HepG2 (cell line): ENCODE data around the gene PPM1H. TPM values are rescaled to one million over a fixed set of nuclear protein-coding genes. Genes with fewer than 3 reads are reported as not detected.

Experiments
- ATAC-seq: fragments of 200-7000 bp; cut with Tn5 transposase; 3 replicates; pipeline ENCODE4 v1.9.1; 2020; ENCODE audit warnings: mild to moderate bottlenecking, moderate library complexity
- BruUV-seq: library from RNA; stranded (reverse); fragments of 400-500 nt; replicated peaks from 2 replicates; lab custom pipeline; 2021; lab: Mats Ljungman, UMichigan
- CTCF ChIA-PET: fragments of 300-600 bp; formaldehyde crosslinking; extraction: SDS; loops from one replicate; lab custom pipeline; 2021; ENCODE audit warnings: low total read pairs, inconsistent platforms, low intra/inter-chr PET ratio; lab: Yijun Ruan, JAX
- POLR2A ChIA-PET: fragments of 350-600 bp; sonication (Branson Sonifier 250); formaldehyde crosslinking; loops from one replicate; lab custom pipeline; 2020; ENCODE audit warnings: antibody characterized with exemption, inconsistent platforms; lab: Yijun Ruan, JAX
- DNase-seq: peaks from one replicate; pipeline ENCODE4 v3.0.0-alpha.2; 2015; ENCODE audit warnings: low spot score
- FAIRE-seq: peaks from 3 replicates; lab custom pipeline; 2011; peaks lifted over from hg19 to GRCh38; lab: Jason Lieb, UNC
- H2AFZ ChIP-seq: one replicate; pipeline ENCODE4 v1.6.1; 2011; ENCODE audit warnings: low read length, inconsistent platforms
- H3K27ac ChIP-seq: fragments of 300-600 bp; 3 replicates; pipeline ENCODE4 v1.8.0; 2011; ENCODE audit warnings: mixed run types, mild to moderate bottlenecking, mixed read lengths, low read length, inconsistent platforms; ENCODE audit not compliant: insufficient read depth; ENCODE audit errors: extremely low read length
- H3K27me3 ChIP-seq, 2 experiments: fragments of 200-600 bp in 1 of 2; 2 replicates in 1 of 2; 3 replicates in 1 of 2; pipeline versions ENCODE4 v1.6.0 to v1.8.0; 2011; ENCODE audit warnings: low read length in 2 of 2, mild to moderate bottlenecking in 2 of 2, moderate library complexity in 2 of 2, inconsistent platforms in 1 of 2; ENCODE audit not compliant: insufficient read depth in 2 of 2, control insufficient read depth in 1 of 2
- H3K36me3 ChIP-seq, 2 experiments: fragments of 200-600 bp in 1 of 2; replicated peaks in 1 of 2; 2 replicates in 1 of 2; 3 replicates in 1 of 2; pipeline versions ENCODE4 v1.5.1 to v1.8.0; 2011; ENCODE audit warnings: low read length in 2 of 2, inconsistent platforms in 1 of 2; ENCODE audit not compliant: insufficient read depth in 2 of 2, control insufficient read depth in 1 of 2
- H3K4me1 ChIP-seq: 2 replicates; pipeline ENCODE4 v1.5.1; 2012; ENCODE audit warnings: low read length, inconsistent platforms; ENCODE audit not compliant: insufficient read depth
- H3K4me2 ChIP-seq: 2 replicates; pipeline ENCODE4 v1.6.0; 2011; ENCODE audit warnings: low read depth, low read length, inconsistent platforms
- H3K4me3 ChIP-seq, 3 experiments: fragments of 200-600 bp in 1 of 3; sonication (generic), shearing (Covaris generic) in 1 of 3; replicated peaks in 1 of 3; 2 replicates each; pipeline ENCODE4 v1.5.1; 2011 to 2016; ENCODE audit warnings: low read length in 3 of 3, inconsistent platforms in 2 of 3, low read depth in 2 of 3, mild to moderate bottlenecking in 2 of 3, control low read depth in 1 of 3, mixed read lengths in 1 of 3; ENCODE audit not compliant: insufficient read depth in 1 of 3
- H3K79me2 ChIP-seq: one replicate; pipeline ENCODE4 v1.6.1; 2011; ENCODE audit warnings: low read length, inconsistent platforms; ENCODE audit not compliant: insufficient read depth
- H3K9ac ChIP-seq: 2 replicates; pipeline ENCODE4 v1.6.0; 2011; ENCODE audit warnings: mild to moderate bottlenecking, low read depth, low read length, inconsistent platforms; ENCODE audit not compliant: insufficient read depth
- H3K9me3 ChIP-seq: 2 replicates; pipeline ENCODE4 v1.5.1; 2012; ENCODE audit warnings: mild to moderate bottlenecking, low read length
- H4K20me1 ChIP-seq: 2 replicates; pipeline ENCODE4 v1.6.0; 2011; ENCODE audit warnings: inconsistent platforms, mild to moderate bottlenecking, low read length, moderate library complexity; ENCODE audit not compliant: insufficient read depth
- AHR ChIP-seq: IDR thresholded peaks from 2 replicates; pipeline ENCODE4 v1.6.1; 2018; ENCODE audit warnings: missing genetic modification reagents, missing compliant biosample characterization
- CENPT ChIP-seq: sonication (generic); formaldehyde crosslinking; IDR thresholded peaks from 2 replicates; pipeline ENCODE4 v1.8.0; 2022; ENCODE audit warnings: low read depth, mild to moderate bottlenecking, moderate library complexity, missing genetic modification reagents
- HMGA1 ChIP-seq: sonication (generic); formaldehyde crosslinking; conservative IDR thresholded peaks from 2 replicates; pipeline ENCODE4 v1.4.0; 2020; ENCODE audit warnings: missing genetic modification reagents
- RAD51 ChIP-seq: fragments of 450-650 bp; IDR thresholded peaks from 2 replicates; pipeline ENCODE4 v1.6.1; 2016; ENCODE audit warnings: borderline replicate concordance
- SIN3A ChIP-seq: IDR thresholded peaks from 2 replicates; pipeline ENCODE4 v1.6.1; 2011; ENCODE audit warnings: low read depth, mild to moderate bottlenecking, control low read depth, low read length, borderline replicate concordance
- SIX1 ChIP-seq: sonication (generic); formaldehyde crosslinking; IDR thresholded peaks from 2 replicates; pipeline ENCODE4 v1.4.0; 2020; ENCODE audit warnings: missing genetic modification reagents, borderline replicate concordance
- SP140L ChIP-seq: sonication (generic); formaldehyde crosslinking; IDR thresholded peaks from 2 replicates; pipeline ENCODE4 v1.4.0; 2020; ENCODE audit warnings: missing genetic modification reagents, borderline replicate concordance
- ZEB1 ChIP-seq: IDR thresholded peaks from 2 replicates; pipeline ENCODE4 v1.6.1; 2012; ENCODE audit warnings: mild to moderate bottlenecking, low read depth, inconsistent platforms; ENCODE audit not compliant: insufficient replicate concordance
- ZFP36 ChIP-seq: fragments of 150-350 bp; IDR thresholded peaks from 2 replicates; pipeline ENCODE4 v1.6.1; 2018; ENCODE audit warnings: borderline replicate concordance, low read length, low read depth; ENCODE audit not compliant: partially characterized antibody
- ZNF3 ChIP-seq: IDR thresholded peaks from 2 replicates; pipeline ENCODE4 v1.7.0; 2017; ENCODE audit warnings: inconsistent platforms
- ZNF468 ChIP-seq: sonication (generic); formaldehyde crosslinking; IDR thresholded peaks from 2 replicates; pipeline ENCODE4 v1.8.0; 2022; ENCODE audit warnings: mild to moderate bottlenecking, moderate library complexity, missing genetic modification reagents
- ZNF788 ChIP-seq: sonication (generic); formaldehyde crosslinking; IDR thresholded peaks from 2 replicates; pipeline ENCODE4 v1.5.0; 2020; ENCODE audit warnings: mild to moderate bottlenecking, missing genetic modification reagents, borderline replicate concordance
- WGBS: methylation state at CpG from one replicate; pipeline ENCODE4 v1.1.6; 2017; ENCODE audit warnings: low lambda C conversion rate; 5-methylcytosine and 5-hydroxymethylcytosine counted together
- in situ Hi-C: cut with HindIII; loops from 2 replicates; pipeline ENCODE4 v1.10.0; 2017; ENCODE audit warnings: low pct_unique_long_range_greater_than_20kb; ENCODE audit not compliant: extremely low pct_ligation_motif_present
- intact Hi-C: fragments of 100-400 bp; cut with micrococcal nuclease; formaldehyde crosslinking; loops from one replicate; pipeline ENCODE4 v1.10.0; 2022; ENCODE audit not compliant: unreplicated experiment
- polyA plus RNA-seq, 8 experiments: library from polyadenylated mRNA; depleted of rRNA in 3 of 8; stranded (reverse) in 7 of 8; unstranded in 1 of 8; fragments of >200 nt; fragmentation: Illumina TruSeq in 4 of 8; extraction: Trizol in 4 of 8; gene quantifications; 2 replicates each; pipeline versions ENCODE4 v1.2.1 to v1.2.3, GENCODE V29; 2011 to 2016; ENCODE audit warnings: low read depth in 4 of 8, missing spikeins in 1 of 8, mixed read lengths in 1 of 8; ENCODE audit not compliant: insufficient read depth in 1 of 8
- total RNA-seq, 5 experiments: library from RNA; depleted of rRNA; stranded (reverse); fragments of >200 nt; fragmentation: Illumina TruSeq; extraction: Trizol; gene quantifications; 2 replicates each; pipeline ENCODE4 v1.2.3, GENCODE V29; 2016; ENCODE audit warnings: low read depth in 1 of 5
- TF ChIP-seq, protein P1 (sequence below), 2 experiments: sonication (generic) in 1 of 2; formaldehyde crosslinking in 1 of 2; IDR thresholded peaks; 2 replicates each; pipeline versions ENCODE4 v1.4.0 to v1.6.1; 2018 to 2020; ENCODE audit warnings: missing genetic modification reagents in 2 of 2, borderline replicate concordance in 1 of 2, low read depth in 1 of 2, mild to moderate bottlenecking in 1 of 2, missing biosample characterization in 1 of 2
- TF ChIP-seq, protein P2 (sequence below): sonication (generic); formaldehyde crosslinking; IDR thresholded peaks from 2 replicates; pipeline ENCODE4 v1.4.0; 2020; ENCODE audit warnings: mild to moderate bottlenecking, missing genetic modification reagents, borderline replicate concordance
- TF ChIP-seq, protein P3 (sequence below): sonication (generic); IDR thresholded peaks from 2 replicates; pipeline ENCODE4 v1.6.1; 2016; ENCODE audit warnings: low read depth, borderline replicate concordance
- TF ChIP-seq, protein P4 (sequence below): sonication (generic); formaldehyde crosslinking; conservative IDR thresholded peaks from 2 replicates; pipeline ENCODE4 v1.4.0; 2020; ENCODE audit warnings: missing genetic modification reagents

The PPM1H gene
- total and polyA plus RNA-seq, 2 of the 13 experiments (the other 11 are each of a cell fraction or from before 2014, with no cell fraction given) = 29.1 to 38.1 TPM

DNA sequence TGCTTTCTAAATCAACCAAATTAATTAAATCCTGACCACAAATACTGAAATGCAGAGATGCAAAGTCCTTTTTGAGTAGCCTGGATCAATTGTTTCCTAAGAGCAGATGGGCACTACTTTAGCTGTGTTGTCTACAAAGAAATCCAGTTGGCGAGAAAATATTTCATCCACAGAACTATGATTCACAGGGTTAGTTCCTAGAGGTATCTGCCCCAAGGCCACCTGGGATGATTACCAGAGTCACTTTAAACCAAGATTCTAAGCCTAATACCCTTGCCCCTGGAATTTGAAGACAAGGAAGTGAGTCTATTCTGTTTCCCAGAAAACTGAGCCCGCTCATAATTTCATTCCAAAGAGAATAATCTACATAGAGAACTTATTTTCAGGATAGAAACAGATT, 198.4 kb downstream of the PPM1H start:
- BruUV-seq = no TSS peak
- DNase-seq = no peak
- Histone ChIP-seq H3K27ac (no peak overlapping the region), H2AFZ (no peak overlapping the region), H3K27me3 (no peaks in the 10 kb centered on the region), H3K4me1 (no peaks in the 10 kb centered on the region), H4K20me1 (peaks cover 3% of the 10 kb centered on the region; the same call in 1 of the 2 replicates), H3K4me3 (no peak overlapping the region), H3K4me2 (no peak overlapping the region), H3K9ac (no peak overlapping the region), H3K36me3 (peaks cover 15 to 54% of the 10 kb centered on the region in 2 experiments), H3K9me3 (no peaks in the 10 kb centered on the region), H3K79me2 (no peaks in the 10 kb centered on the region)
- intact Hi-C loops = no loop called here
- ChIA-PET POLR2A (no interaction called here), CTCF (no interaction called here)
- no peak for FAIRE-seq
- in situ Hi-C loops = no loop called here
- ATAC-seq = no peak
- TF ChIP-seq, protein P1, sequence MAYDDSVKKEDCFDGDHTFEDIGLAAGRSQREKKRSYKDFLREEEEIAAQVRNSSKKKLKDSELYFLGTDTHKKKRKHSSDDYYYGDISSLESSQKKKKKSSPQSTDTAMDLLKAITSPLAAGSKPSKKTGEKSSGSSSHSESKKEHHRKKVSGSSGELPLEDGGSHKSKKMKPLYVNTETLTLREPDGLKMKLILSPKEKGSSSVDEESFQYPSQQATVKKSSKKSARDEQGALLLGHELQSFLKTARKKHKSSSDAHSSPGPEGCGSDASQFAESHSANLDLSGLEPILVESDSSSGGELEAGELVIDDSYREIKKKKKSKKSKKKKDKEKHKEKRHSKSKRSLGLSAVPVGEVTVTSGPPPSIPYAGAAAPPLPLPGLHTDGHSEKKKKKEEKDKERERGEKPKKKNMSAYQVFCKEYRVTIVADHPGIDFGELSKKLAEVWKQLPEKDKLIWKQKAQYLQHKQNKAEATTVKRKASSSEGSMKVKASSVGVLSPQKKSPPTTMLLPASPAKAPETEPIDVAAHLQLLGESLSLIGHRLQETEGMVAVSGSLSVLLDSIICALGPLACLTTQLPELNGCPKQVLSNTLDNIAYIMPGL (CRISPR knock-in tag; IDR thresholded peaks at IDR 0.05; ENCODE audit: borderline replicate concordance in 1 of 2, low read depth in 1 of 2) = no peak
- TF ChIP-seq SIX1 (CRISPR knock-in tag) (no peak), HMGA1 (CRISPR knock-in tag) (no peak), AHR (CRISPR knock-in tag) (no peak), ZEB1 (no peak), ZFP36 (no peak), RAD51 (no peak), SP140L (CRISPR knock-in tag) (no peak), SIN3A (no peak), ZNF3 (CRISPR knock-in tag) (no peak), ZNF468 (CRISPR knock-in tag) (no peak), CENPT (CRISPR knock-in tag) (no peak), ZNF788 (CRISPR knock-in tag) (no peak)
- TF ChIP-seq, protein P2, sequence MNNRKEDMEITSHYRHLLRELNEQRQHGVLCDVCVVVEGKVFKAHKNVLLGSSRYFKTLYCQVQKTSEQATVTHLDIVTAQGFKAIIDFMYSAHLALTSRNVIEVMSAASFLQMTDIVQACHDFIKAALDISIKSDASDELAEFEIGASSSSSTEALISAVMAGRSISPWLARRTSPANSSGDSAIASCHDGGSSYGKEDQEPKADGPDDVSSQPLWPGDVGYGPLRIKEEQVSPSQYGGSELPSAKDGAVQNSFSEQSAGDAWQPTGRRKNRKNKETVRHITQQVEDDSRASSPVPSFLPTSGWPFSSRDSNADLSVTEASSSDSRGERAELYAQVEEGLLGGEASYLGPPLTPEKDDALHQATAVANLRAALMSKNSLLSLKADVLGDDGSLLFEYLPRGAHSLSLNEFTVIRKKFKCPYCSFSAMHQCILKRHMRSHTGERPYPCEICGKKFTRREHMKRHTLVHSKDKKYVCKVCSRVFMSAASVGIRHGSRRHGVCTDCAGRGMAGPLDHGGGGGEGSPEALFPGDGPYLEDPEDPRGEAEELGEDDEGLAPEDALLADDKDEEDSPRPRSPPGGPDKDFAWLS = no peak
- TF ChIP-seq, protein P3, sequence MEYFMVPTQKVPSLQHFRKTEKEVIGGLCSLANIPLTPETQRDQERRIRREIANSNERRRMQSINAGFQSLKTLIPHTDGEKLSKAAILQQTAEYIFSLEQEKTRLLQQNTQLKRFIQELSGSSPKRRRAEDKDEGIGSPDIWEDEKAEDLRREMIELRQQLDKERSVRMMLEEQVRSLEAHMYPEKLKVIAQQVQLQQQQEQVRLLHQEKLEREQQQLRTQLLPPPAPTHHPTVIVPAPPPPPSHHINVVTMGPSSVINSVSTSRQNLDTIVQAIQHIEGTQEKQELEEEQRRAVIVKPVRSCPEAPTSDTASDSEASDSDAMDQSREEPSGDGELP = no peak
- TF ChIP-seq, protein P4, sequence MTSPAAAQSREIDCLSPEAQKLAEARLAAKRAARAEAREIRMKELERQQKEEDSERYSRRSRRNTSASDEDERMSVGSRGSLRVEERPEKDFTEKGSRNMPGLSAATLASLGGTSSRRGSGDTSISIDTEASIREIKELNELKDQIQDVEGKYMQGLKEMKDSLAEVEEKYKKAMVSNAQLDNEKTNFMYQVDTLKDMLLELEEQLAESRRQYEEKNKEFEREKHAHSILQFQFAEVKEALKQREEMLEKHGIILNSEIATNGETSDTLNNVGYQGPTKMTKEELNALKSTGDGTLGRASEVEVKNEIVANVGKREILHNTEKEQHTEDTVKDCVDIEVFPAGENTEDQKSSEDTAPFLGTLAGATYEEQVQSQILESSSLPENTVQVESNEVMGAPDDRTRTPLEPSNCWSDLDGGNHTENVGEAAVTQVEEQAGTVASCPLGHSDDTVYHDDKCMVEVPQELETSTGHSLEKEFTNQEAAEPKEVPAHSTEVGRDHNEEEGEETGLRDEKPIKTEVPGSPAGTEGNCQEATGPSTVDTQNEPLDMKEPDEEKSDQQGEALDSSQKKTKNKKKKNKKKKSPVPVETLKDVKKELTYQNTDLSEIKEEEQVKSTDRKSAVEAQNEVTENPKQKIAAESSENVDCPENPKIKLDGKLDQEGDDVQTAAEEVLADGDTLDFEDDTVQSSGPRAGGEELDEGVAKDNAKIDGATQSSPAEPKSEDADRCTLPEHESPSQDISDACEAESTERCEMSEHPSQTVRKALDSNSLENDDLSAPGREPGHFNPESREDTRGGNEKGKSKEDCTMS (CRISPR knock-in tag) = no peak
- 87% methylated on average over 2 of the region's 2 CpGs for WGBS
